OCI-LY3 (cell line): ENCODE results near the gene TRIM71.
"Not testable (repeated sequence)": the region's sequence is repeated elsewhere in the genome, so short reads cannot be mapped to it uniquely, and the experiment has no call there.

ENCODE experiments used
- H2AFZ ChIP-seq: fragments of 200-600, 300-600 bp; shearing (Covaris generic); 2 replicates; pipeline ENCODE4 v1.6.0; 2014; ENCODE audit warnings: antibody characterized with exemption, low read depth, low read length
- H3K27ac ChIP-seq: fragments of 200-600, 300-600 bp; sonication (generic); 2 replicates; pipeline ENCODE4 v1.5.1; 2014; ENCODE audit warnings: mild to moderate bottlenecking, low read length, moderate library complexity, mixed read lengths
- H3K27me3 ChIP-seq: fragments of 200-600, 300-600 bp; sonication (generic); 2 replicates; pipeline ENCODE4 v1.6.1; 2014; ENCODE audit warnings: low read depth, low read length, mixed read lengths
- H3K36me3 ChIP-seq: fragments of 200-600, 300-600 bp; sonication (generic); replicated peaks from 2 replicates; pipeline ENCODE3; 2014; ENCODE audit warnings: low read depth, low read length, mixed read lengths
- H3K4me1 ChIP-seq: fragments of 300-600, 200-600 bp; sonication (generic); 2 replicates; pipeline ENCODE4 v1.6.1; 2014; ENCODE audit warnings: low read length, mixed read lengths
- H3K4me2 ChIP-seq: fragments of 200-600, 300-600 bp; sonication (generic); 2 replicates; pipeline ENCODE4 v1.6.1; 2014; ENCODE audit warnings: low read length, mixed read lengths
- H3K4me3 ChIP-seq: fragments of 300-600, 200-600 bp; sonication (generic); 2 replicates; pipeline ENCODE4 v1.5.1; 2014; ENCODE audit warnings: antibody characterized with exemption, mild to moderate bottlenecking, low read length, moderate library complexity
- H3K79me2 ChIP-seq: fragments of 300-600, 200-600 bp; shearing (Covaris generic); 2 replicates; pipeline ENCODE4 v1.6.1; 2014; ENCODE audit warnings: mild to moderate bottlenecking, low read length, mixed read lengths
- H3K9ac ChIP-seq: fragments of 300-600, 200-600 bp; shearing (Covaris generic); 2 replicates; pipeline ENCODE4 v1.6.0; 2014; ENCODE audit warnings: mild to moderate bottlenecking, low read length, moderate library complexity
- H3K9me3 ChIP-seq: fragments of 200-600, 300-600 bp; shearing (Covaris generic); 2 replicates; pipeline ENCODE4 v1.6.1; 2014; ENCODE audit warnings: low read length, mixed read lengths; ENCODE audit not compliant: insufficient read depth
- H4K20me1 ChIP-seq: fragments of 200-600, 300-600 bp; sonication (generic); 2 replicates; pipeline ENCODE4 v1.6.1; 2016; ENCODE audit warnings: low read length, mixed read lengths; ENCODE audit not compliant: insufficient read depth
- CTCF ChIP-seq: fragments of 200-600, 300-600 bp; sonication (generic); IDR thresholded peaks from 2 replicates; pipeline ENCODE4 v1.5.1; 2014; ENCODE audit warnings: antibody characterized with exemption, low read length, low read depth
- EZH2phosphoT487 ChIP-seq: fragments of 200-600 bp; shearing (Covaris generic); IDR thresholded peaks from 2 replicates; pipeline ENCODE4 v1.6.1; 2018; ENCODE audit warnings: antibody characterized with exemption, mixed run types, low read depth

The TRIM71 gene

DNA sequence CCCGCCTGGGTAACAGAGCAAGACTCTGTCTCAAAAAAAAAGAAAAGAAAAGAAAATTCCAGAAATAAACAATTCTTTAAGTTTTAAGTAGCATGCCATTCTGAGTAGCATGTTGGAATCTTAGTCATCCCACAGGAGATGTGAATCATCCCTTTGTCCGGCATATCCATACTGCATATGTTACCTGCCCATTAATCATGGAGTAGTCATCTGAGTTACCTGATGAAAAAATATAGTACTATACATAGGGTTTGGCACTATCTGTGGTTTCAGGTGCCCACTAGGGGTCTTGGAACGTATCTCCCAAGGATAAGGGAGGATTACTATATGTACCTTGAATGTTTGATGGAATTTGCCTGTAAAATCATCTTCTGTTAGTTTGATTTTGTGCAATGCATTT lies 127.3 kb downstream of the TRIM71 start:
- Histone ChIP-seq H3K27me3 (no peaks in the 10 kb centered on the region), H2AFZ (no peak overlapping the region), H4K20me1 (no peaks in the 10 kb centered on the region), H3K9me3 (no peaks in the 10 kb centered on the region), H3K36me3 (no peaks in the 10 kb centered on the region), H3K79me2 (no peaks in the 10 kb centered on the region), H3K4me1 (peaks cover 17% of the 10 kb centered on the region), H3K9ac (no peak overlapping the region), H3K27ac (no peak overlapping the region), H3K4me3 (no peak overlapping the region), H3K4me2 (no peak overlapping the region)
- no peak for TF ChIP-seq CTCF
- TF ChIP-seq EZH2phosphoT487 = no peak

DNA sequence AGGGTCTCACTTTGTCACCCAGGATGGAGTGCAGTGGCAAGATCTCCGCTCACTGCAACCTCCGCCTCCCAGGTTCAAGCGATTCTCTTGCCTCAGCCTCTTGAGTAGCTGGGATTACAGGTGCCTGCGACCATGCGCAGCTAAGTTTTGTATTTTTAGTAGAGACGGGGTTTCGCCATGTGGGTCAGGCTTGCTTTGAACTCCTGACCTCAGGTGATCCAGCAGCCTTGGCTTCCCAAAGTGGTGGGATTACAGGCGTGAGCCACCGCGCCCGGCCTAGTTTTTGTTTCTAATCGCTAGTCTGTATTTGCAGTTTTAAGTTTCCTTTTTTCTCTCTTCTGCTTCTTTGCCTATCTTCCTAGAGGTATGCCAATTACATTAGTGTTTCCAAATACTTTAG lies 127.8 kb downstream of the TRIM71 start:
- H3K9ac ChIP-seq, H4K20me1 ChIP-seq, H3K27me3 ChIP-seq, H3K36me3 ChIP-seq, H3K79me2 ChIP-seq, H2AFZ ChIP-seq, H3K4me3 ChIP-seq, H3K9me3 ChIP-seq, H3K4me2 ChIP-seq, H3K27ac ChIP-seq: not testable (repeated sequence)
- peaks cover 19% of the 10 kb centered on the region for H3K4me1 ChIP-seq

DNA sequence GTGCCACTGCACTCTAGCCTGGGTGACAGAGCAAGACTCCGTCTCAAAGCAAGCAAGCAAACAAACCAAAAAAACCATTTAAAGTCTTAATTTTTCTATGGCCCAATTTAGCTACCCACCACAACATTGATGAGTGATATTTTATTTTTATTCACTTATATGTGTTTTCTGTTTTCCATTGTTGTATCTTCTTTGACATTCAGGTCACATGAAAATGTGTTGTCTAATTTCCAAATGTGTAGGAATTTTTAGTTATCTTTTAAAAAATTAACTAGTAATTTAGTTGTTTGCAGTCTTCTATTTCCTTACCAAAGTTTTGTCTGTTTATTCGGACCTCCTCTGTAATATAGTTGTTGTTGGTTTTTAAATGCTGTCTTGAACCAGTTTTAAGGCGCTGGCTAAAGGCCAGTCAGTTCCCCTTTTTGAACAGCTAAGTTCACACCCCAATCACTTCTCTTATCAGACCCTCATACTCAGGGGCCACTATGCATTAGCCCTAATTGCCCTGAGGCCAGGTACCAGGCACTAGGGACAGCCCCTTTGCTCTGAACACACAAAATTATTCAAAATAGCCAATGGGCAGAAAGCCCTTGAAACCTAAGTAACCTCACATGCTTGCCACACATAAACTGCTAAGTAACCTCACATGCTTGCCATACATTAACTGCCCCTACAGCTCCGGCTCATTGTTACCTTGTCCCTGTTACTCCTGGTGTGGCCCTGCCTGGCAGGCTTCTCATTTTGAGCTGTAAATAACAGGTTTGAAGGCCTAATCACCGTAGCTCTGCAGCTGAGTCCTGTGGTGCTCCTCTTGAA lies 129.4 kb downstream of the TRIM71 start:
- TF ChIP-seq CTCF = no peak
- TF ChIP-seq EZH2phosphoT487 = no peak
- H2AFZ ChIP-seq = peak overlapping the region; percentile 94
- peaks cover 34% of the 10 kb centered on the region for H3K4me1 ChIP-seq
- peak overlapping the region; percentile 19 for H3K4me3 ChIP-seq
- H3K36me3 ChIP-seq = no peaks in the 10 kb centered on the region
- H3K9ac ChIP-seq = peak overlapping the region; percentile 10; the same call in 1 of the 2 replicates
- peak overlapping the region; percentile 59 for H3K27ac ChIP-seq
- no peaks in the 10 kb centered on the region for H3K79me2 ChIP-seq
- H3K9me3 ChIP-seq = no peaks in the 10 kb centered on the region
- peak overlapping the region; percentile 57 for H3K4me2 ChIP-seq
- no peaks in the 10 kb centered on the region for H3K27me3 ChIP-seq
- H4K20me1 ChIP-seq = no peaks in the 10 kb centered on the region
